Kidney (tissue), 14 donors: ENCODE measurements around the gene SNX32. TPM values are rescaled to one million over a fixed set of nuclear protein-coding genes. Genes with fewer than 3 reads are reported as not detected.

ENCODE experiments used
- DNase-seq, 5 donors: peaks; one replicate each; pipeline ENCODE4 v3.0.0-alpha.2; 2013 to 2020
- FAIRE-seq: peaks from 2 replicates; lab custom pipeline; 2012; peaks lifted over from hg19 to GRCh38; lab: Jason Lieb, UNC
- H3K27ac ChIP-seq, 2 donors: one replicate each; pipeline ENCODE4 v1.7.0; 2013; ENCODE audit warnings: low read depth in 2 of 2, low read length in 2 of 2, inconsistent platforms in 1 of 2
- H3K27me3 ChIP-seq: one replicate; pipeline ENCODE4 v1.7.1; 2013; ENCODE audit warnings: low read length, inconsistent platforms; ENCODE audit not compliant: control insufficient read depth, insufficient read depth
- H3K36me3 ChIP-seq, 3 donors: one replicate each; pipeline versions ENCODE4 v1.7.0 to v1.7.1; 2013; ENCODE audit warnings: low read length in 3 of 3, control low read depth in 1 of 3, inconsistent platforms in 1 of 3; ENCODE audit not compliant: insufficient read depth in 3 of 3, control insufficient read depth in 2 of 3
- H3K4me1 ChIP-seq, 3 donors: one replicate each; pipeline versions ENCODE4 v1.7.0 to v1.7.1; 2013; ENCODE audit warnings: low read length in 3 of 3, inconsistent platforms in 1 of 3, low read depth in 1 of 3; ENCODE audit not compliant: control insufficient read depth in 2 of 3, insufficient read depth in 2 of 3
- H3K4me3 ChIP-seq, 3 donors: one replicate each; pipeline versions ENCODE4 v1.7.0 to v1.8.1; 2013; ENCODE audit warnings: low read length in 3 of 3, control low read depth in 1 of 3, inconsistent platforms in 1 of 3
- H3K9ac ChIP-seq, 3 donors: one replicate each; pipeline versions ENCODE4 v1.7.0 to v1.7.1; 2013; ENCODE audit warnings: low read length in 3 of 3, control low read depth in 1 of 3, inconsistent platforms in 1 of 3
- H3K9me3 ChIP-seq, 3 donors: one replicate each; pipeline versions ENCODE4 v1.7.0 to v1.7.1; 2013; ENCODE audit warnings: low read length in 3 of 3, control low read depth in 1 of 3, inconsistent platforms in 1 of 3; ENCODE audit not compliant: control insufficient read depth in 2 of 3, insufficient read depth in 1 of 3
- CTCF ChIP-seq: IDR thresholded peaks from 3 replicates; pipeline ENCODE4 v1.5.1; 2012; ENCODE audit warnings: mild to moderate bottlenecking, moderate library complexity, borderline replicate concordance; ENCODE audit not compliant: insufficient read depth; ENCODE audit errors: extremely low read depth
- intact Hi-C: fragments of 100-400 bp; cut with DNase I; formaldehyde crosslinking; loops from one replicate; pipeline ENCODE4 v1.11.1; 2022
- polyA plus RNA-seq: library from polyadenylated mRNA; stranded (reverse); fragments of 350-450 nt; fragmentation: Illumina TruSeq; extraction: RNeasy Lipid Tissue Mini Kit (QIAGEN cat#74804); gene quantifications from one replicate; pipeline ENCODE4 v1.2.3, GENCODE V29; 2014; ENCODE audit warnings: low read depth, low replicate concordance; ENCODE audit not compliant: insufficient read depth
- total RNA-seq: library from RNA; stranded (reverse); fragmentation: NEBNext Ultra II Directional; extraction: Animal tissue kit (Norgen Biotek cat#: 25700); gene quantifications from one replicate; pipeline ENCODE4 v1.2.1, GENCODE V29; 2021
- donor health status: control.
- donor health status: control.
- donor health status: control.
- donor health status: control.
- donor health status: control.
- donor health status: DM: yes; HTN: yes; CAD: no.
- donor health status: Normal renal cell carcinoma (clear cell type).

SNX32 gene
- total and polyA plus RNA-seq, 2 donors from 2014 or later: 0.43 to 1.0 TPM

- Histone ChIP-seq H3K4me3 (peak overlapping the region in 1 of 3 donors; percentile 71), H3K9me3 (no peaks in the 10 kb centered on the region), H3K9ac (no peak overlapping the region), H3K27me3 (no peaks in the 10 kb centered on the region), H3K4me1 (peaks cover 0 to 30% (median 0%) of the 10 kb centered on the region in 3 donors), H3K27ac (peak overlapping the region in 1 of 2 donors; percentile 17), H3K36me3 (no peaks in the 10 kb centered on the region)
- intact Hi-C loops: no loop called here
- peak in 1 of 5 donors; percentile 50 for DNase-seq
- TF ChIP-seq CTCF: no peak
- FAIRE-seq: no peak
These were observed 59.0 kb downstream of the SNX32 start for GRCh38 chr11:65892661-65893317.

- TF ChIP-seq CTCF: no peak
- Histone ChIP-seq H3K4me1 (peaks cover 0 to 23% (median 0%) of the 10 kb centered on the region in 3 donors), H3K9me3 (no peaks in the 10 kb centered on the region), H3K27me3 (peaks cover 8% of the 10 kb centered on the region), H3K27ac (peak overlapping the region in 1 of 2 donors; percentile 82), H3K36me3 (no peaks in the 10 kb centered on the region), H3K4me3 (no peak overlapping the region), H3K9ac (no peak overlapping the region)
- FAIRE-seq (no peak), DNase-seq (peak in 1 of 5 donors; percentile 86)
- intact Hi-C loops: no loop called here
These were observed 60.4 kb downstream of the SNX32 start for GRCh38 chr11:65894034-65894591.

GRCh38 chr11:65895482-65895981, 61.8 kb downstream of the SNX32 start:
- Histone ChIP-seq H3K27ac (no peak overlapping the region), H3K4me3 (no peak overlapping the region), H3K9ac (no peak overlapping the region), H3K4me1 (peaks cover 0 to 21% (median 3%) of the 10 kb centered on the region in 3 donors), H3K9me3 (no peaks in the 10 kb centered on the region), H3K27me3 (peaks cover 12% of the 10 kb centered on the region), H3K36me3 (no peaks in the 10 kb centered on the region)
- DNase-seq (no peak), FAIRE-seq (no peak)
- no peak for TF ChIP-seq CTCF
- intact Hi-C loops: no loop called here
